NCI-H748 (cell line): ENCODE measurements around the gene ZBTB40.

Experiments
- DNase-seq: peaks from one replicate; lab custom pipeline; 2025; ENCODE audit not compliant: unreplicated experiment; lab: John Stamatoyannopoulos, UW

ZBTB40 gene

DNA sequence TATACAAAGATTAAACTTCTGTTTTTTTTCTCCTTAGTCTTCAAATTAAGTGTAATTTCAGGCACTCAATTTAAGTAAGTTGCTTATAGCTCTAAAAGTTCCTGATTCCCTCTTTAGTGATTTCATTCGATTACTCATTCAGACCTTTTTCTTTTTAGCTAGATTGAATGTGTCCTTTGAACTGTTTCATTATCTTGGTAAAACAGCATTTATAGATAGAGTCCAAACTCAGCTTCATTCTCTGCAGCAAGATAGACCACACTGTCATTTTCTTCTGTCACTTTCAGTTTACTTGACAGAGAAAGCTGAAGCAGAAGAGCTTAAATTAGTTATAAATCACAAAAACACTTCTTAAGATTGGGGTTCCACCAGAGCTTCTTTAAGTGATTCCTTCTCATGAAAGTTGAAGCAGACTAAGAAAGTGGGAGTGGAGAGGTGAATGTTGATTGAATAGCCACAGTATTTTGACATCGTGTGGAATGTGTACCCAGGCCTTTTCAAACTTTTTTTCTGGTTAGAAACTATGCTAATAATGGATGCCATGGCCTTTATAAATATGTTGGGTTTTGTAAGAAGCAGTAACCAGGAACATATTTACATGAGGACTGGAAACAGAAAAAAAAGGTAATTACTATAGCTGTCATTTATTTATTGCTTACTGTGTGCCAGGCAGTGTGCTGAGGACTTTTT is 52.2 kb downstream of the ZBTB40 start:
- DNase-seq: no peak

DNA sequence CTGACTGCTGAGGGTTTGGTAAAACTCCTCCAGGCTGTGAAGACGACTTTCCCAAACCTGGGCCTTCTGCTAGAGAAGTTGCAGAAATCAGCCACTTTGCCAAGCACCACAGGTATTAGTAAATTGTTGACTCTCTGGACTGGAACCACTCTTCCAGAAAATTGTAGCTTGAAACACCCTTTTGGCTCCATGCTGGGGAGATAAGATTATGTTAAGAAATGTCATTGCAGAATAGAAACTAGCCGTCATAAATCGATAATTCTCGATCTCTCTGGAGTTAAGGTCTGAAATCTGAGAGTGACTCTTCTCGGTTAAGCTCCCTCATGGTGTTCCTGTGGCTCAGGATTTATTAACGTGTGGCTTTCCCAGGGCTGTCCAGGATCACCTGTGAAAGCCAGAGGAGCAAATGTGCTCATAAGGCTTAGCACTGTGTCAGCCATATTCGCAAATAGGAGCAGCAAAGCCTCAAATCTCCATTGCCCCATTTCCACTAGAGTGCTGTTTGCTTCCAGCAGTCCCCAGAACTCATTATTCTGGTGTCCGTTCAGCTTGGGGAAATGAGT is 54.6 kb downstream of the ZBTB40 start:
- DNase-seq: no peak

DNA sequence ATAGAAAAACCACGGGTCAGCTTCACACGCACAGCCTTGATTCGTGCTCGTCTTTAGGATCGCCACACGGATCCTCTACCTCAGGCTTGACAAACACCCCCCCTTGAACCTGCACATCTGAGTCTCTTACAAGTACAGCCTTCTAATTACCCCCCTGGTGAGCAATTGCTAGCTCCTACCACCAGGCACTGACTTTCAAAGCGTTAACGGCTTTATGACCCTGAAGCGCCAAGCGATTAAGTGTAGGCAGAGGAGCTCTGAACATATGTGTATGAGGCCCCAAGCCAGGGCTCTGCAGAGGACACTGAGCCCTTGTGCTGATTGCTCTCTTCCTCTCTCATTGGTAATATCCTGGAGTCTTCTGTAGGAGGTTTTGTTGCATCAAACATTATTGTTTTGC is 55.9 kb downstream of the ZBTB40 start:
- DNase-seq: peak; percentile 66

DNA sequence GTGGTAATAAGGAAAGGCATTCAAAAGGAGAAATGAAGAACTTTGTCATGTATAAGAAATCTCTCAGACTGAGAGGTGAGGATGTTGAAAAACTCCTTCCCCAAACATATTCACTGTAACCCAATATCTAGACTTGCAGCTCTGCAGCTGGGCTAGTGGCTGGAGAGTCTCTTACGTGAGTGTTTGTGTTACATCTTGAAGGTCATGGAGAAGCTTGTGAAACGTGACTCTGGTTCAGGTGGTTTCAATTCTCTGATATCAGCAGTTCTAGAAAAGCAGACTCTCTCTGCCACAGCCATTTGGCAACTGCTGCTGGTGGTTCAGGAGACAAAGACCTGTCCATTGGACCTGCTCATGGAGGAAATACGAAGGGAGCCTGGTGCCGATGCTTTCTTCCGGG is 56.7 kb downstream of the ZBTB40 start:
- no peak for DNase-seq

DNA sequence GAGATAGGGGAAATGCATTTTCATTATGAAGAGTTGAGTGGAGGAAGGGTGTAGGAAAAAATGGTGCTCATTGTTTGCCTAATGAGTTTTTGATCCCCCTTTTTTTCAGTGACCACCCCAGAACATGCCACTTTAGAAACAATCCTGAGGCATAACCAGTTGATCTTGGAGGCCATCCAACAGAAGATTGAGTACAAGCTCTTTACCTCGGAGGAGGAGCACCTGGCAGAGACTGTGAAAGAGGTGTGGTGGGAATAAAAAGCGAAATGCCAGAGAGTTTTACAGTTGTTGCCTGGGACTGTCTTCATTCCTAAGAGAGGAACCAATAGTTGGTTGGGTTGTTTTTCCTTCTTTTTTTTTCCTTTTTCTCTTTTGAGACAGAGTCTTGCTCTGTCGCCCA is 57.3 kb downstream of the ZBTB40 start:
- no peak for DNase-seq

DNA sequence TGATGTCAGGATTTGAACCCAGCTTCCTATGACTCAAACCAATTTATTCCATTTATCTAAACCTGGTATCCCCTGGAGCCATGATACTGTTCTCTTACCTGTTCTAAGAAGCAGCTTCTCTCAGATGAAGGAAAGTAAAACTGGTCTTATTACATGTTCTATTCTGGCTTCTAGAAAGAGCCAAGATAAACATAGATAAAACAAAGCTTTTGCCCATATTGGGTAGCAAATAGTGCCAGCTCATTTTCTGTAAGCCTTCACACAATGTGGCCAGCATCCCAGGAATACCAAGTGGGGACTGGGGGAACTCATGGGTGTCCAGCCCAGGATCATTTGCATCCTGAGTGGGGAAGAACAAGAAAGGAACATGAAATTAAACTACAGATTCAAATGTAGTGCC is 58.2 kb downstream of the ZBTB40 start:
- DNase-seq: no peak

DNA sequence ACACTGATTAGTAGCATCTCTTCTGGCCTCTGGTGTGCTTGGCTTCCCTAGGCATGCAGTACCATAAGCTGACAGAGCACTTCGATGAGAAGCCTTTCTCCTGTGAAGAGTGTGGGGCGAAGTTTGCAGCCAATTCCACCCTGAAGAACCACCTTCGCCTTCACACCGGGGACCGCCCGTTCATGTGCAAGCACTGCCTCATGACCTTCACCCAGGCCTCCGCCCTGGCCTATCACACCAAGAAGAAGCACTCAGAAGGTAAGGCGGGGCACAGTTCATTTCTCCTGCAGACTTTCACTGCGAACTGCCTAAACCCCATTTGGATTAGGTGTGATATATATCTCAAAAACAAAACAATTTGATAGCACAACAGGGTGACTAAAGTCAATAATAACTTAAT is 61.2 kb downstream of the ZBTB40 start:
- no peak for DNase-seq

DNA sequence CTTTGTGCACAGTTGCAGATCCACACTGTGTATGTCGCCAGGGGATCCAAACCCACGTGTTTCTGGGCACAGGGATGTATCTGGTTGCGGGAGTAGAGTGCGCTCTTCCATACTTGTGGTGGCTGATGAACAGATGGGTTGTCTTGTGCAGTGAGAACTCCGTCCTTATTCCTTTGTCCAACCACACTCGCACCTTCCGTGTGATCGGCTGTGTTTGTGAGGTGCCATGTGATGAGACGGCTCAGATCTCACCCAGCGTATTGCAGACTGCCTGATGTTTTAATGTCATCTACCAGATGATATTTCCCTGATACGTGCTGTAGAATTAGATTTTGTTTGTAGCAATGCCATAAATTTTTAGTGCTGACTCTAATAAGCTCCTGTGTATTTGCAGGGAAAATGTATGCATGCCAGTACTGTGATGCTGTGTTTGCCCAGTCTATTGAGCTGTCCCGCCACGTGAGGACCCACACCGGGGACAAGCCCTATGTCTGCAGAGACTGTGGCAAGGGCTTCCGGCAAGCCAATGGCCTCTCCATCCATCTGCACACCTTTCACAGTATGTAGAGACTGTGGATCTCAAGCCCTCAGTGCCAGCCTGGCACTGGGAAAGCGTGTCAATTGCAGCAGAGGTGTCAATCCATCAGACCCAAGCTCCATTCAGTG is 65.4 kb downstream of the ZBTB40 start:
- DNase-seq: no peak

DNA sequence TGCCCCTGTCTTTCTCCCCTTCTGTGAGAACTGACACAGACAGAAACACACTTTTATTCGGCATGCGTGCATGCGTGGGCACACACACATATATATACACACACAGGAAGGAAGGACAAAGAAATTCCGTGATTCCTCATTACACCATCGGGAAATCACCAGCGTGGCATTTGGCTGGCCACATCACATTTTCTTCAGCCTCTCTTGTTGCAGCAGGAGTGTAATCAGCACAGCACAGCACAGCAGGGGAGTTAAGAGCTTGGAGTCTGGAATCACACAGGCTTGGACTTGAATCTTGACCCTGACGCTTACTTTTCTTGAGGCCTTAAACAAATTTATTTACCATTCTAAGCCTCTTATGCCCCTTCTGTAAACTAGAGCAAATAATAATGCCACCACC is 66.3 kb downstream of the ZBTB40 start:
- no peak for DNase-seq

DNA sequence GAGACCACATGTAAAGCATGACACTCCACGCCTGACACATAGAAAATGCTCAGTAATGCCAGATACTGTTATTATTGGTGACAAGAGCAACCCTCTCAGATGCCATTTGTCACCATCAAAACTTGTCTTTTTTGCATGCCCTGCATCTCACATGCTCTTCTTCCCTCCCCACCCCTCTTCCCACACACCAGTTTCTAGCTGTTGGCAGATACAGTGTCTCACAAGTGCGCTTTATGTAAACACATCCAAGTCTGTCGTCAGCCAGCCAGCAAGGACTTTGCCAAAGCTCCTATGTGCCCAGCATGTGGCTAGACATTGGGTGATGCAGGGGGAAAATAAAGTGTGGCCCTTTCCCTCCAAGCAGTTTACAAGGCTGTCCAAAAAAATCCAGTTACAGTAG is 66.7 kb downstream of the ZBTB40 start:
- no peak for DNase-seq

DNA sequence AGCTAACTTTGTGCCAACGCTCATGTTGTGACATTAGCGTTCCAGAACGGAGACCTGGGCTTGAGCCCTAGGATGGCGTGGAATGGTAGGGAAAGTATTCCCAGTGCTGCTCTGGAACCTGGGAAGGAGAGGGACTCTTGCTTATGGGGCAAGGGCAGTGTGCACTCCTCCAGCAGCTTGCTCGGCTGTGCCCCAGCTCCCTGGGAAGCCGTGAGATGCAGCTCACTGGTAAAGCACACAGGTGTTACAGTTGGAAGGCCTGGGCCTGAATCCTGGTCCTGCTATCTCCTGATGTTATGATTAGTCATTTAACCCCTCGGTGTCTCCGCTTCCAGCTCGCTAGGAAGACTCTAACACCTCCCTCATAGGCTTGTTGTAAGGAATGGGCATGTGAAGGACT is 69.2 kb downstream of the ZBTB40 start:
- no peak for DNase-seq

DNA sequence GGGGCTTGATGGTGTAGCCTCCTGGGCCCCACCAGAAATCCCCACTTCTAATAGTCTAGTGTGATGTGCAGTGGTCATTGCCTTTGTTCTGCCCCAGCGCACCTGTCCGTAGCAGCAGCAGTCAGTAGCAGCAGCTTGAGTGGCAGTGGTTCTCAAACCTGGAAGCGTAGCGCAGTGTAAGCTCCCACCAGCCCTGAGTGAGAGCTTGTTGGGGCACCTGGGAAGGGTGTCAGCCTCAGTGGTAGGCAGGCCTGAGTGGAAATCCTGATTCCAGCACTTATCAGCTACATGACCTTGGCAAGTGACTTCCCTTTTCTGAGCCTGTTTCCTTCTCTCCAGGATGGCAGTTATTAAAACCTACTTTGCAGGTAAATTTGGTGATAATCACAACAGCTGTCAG is 70.0 kb downstream of the ZBTB40 start:
- no peak for DNase-seq

DNA sequence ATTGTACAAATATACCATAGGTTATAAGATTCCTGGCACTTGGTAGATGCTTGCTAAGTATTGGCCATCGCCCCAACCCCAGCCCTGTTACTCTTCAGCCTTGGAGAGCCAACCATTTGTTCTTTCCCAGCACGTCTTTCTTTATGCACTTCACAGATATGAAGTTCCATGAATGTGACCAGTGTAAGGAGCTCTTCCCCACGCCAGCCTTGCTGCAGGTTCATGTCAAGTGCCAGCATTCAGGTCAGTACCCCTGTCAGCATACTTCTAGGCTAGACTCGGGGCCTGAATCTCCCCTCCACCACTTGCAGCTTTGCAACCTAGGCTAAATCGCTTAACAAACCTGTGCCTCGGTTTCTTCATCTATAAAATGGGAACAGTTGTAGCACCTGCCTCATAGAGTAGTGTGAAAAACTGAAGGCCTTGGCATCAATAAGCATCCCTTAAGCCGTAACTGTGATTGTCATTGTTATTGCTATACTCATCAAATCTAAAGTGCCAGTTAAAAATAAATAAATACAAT is 70.6 kb downstream of the ZBTB40 start:
- no peak for DNase-seq

DNA sequence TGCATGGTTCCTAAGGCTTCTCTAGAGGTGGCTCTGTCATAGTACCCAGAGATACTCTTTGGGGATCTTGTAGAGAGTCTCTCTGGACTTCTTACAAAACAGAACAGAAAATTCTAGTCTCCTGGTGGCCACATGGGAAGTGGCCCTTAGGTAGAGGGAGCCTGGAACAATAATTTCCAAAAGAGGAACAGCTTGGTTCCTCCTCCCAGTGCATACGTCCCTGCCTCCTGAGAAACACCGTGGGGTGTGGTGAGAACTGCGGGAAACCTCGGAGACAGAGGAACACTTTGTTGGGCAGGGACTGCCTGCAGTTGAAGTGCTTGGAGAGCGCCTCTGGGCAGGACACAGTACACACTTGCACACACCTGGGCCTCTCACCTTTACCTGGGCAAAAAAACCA is 72.8 kb downstream of the ZBTB40 start:
- DNase-seq: no peak

DNA sequence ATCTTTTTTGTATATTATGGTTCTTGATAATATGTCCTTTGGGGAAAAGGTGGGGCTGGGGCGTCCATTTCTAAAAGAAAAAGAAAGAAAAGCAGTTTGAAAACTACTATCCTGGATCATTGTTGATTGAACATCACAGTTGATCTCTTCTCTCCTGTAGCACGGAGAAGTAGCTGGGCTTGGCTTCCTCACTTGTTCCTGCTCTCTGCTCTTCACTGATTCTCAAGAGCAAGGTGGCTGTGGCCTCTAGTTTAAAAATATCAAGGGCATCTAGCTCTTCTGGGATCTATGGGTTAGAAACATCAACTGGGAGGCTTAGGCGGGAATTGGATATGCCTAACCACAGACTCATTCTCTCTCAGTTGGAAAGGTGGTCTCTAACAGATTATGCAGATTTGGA is 73.6 kb downstream of the ZBTB40 start:
- DNase-seq: no peak

DNA sequence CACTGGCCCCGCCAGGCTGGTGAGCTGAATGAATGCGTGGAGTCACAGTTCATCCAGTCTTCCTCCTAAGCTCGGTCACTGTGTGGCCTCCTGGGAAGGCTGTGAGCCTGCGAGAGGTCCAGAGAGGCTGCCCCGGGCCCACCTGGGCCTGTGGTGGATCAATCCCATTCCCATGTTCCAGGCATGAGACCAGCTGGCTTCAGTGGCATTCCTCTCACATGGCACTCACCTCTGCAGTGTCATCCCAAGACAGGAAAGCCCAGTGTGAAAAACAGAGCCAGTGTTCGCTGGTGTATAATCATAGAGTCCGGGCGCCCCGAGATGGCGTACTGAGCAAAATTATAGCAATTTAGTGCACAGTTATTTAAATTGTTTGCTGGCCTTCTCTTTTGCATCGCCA is 74.0 kb downstream of the ZBTB40 start:
- DNase-seq: no peak

DNA sequence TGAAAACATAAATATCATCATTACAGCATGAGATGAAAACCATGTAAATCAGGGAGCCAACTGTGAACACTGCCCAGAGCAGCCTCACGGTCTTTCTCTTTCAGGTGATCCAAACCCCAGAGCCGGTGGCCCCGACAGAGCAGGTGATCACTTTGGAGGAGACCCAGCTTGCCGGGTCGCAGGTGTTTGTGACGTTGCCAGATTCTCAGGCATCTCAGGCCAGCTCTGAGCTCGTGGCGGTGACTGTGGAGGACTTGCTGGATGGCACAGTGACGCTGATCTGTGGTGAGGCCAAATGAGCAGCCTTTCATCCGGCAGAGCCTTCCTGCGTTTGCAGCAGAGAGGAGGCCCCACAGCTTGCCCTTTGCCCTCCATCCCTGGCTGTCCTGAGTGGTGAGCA is 74.4 kb downstream of the ZBTB40 start:
- DNase-seq: no peak

DNA sequence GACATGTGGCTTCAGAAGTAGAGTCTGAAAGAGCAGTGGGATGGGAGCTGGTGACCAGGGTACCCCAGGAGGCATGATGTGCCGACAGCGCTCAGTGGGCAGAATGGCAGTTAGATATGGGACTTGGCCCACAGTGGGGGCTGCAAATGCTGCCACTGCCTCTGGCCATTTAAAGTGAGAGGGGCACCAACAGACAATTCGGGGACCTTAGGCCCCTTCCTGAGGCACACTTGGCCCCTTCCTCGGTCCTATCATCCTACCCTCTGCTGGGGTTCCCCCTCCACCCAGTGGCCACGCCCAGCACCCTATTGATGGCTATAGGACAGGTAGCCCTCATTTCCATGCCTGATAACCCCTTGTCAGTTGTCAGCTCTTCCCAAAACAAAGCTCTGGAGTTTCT is 75.0 kb downstream of the ZBTB40 start:
- no peak for DNase-seq

DNA sequence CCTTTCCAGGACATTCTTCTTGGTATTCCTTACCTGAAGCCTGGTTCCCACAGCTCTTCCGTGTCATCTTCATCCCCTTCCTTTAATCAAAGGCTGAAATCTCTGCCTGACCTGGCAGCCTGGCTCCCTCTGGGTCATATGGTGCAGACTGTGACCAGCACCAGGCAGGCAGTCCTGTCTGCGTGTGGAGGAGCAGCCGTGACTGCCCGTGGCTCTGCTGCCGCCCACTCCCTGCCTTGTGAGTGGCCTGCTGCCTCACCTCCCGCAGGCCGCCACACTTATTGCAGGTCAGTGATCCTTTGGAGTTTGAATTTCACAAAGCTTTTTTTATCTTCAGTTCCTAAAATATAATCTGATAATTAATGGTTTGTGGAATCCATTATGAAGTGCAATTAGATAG is 75.5 kb downstream of the ZBTB40 start:
- DNase-seq: no peak

DNA sequence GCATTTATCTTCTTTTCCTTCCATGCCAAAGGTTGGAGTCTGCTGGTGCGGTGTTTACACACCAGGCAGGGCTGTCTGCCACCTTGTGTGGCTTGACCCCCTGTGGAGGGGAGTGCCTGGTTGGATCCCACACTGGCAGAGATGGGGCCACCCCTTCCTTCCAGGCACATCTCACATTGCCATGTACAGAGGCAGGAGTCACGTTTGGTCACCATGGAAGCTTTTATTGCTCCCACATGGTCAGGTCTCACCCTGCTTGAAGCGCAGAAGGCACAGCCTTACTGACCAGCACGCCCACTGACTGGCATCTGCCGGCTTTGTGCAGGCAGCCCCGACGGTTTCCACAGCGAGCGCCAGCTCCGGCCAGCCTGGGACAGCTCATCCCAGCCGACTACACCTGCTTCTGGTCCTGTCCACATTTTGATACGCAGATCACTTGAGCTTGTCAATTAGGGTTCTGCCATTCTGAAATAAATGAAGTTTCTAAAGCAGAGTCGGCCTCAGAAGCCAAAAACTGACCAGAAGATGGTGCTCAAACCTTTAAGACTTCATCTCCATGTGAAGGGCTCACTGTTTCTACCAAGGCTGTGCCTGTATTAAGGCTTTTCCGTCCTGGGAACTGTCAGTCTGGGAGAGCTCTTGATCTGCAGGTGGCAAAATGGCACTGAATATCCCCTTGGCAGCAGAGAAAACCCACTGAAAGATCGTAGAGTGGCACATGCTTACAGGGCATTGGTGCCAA is 76.1 kb downstream of the ZBTB40 start:
- DNase-seq: peak; percentile 32

DNA sequence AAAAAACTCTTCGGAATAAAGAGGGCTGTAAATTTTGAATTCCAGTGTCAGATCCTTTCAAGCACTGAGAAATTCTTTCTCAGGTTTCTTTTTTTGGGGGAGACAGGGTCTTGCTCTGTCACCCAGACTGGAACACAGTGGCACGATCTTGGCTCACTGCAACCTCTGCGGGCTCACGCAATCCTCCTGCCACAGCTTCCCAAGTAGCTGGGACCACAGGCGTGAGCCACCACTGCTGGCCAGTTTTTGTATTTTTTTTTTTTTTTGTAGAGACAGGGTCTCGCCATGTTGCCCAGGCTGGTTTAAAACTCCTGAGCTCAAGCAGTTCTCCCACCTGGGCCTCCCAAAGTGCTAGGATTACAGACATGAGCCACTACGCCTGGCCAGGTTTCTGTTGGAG is 76.8 kb downstream of the ZBTB40 start:
- DNase-seq: no peak
